ENCODE data around the gene RTP5. TPM values are rescaled to one million over a fixed set of nuclear protein-coding genes. Genes with fewer than 3 reads are reported as not detected.

Gene RTP5
- total RNA-seq, 1 experiment from 2014 or later = not detected

DNA sequence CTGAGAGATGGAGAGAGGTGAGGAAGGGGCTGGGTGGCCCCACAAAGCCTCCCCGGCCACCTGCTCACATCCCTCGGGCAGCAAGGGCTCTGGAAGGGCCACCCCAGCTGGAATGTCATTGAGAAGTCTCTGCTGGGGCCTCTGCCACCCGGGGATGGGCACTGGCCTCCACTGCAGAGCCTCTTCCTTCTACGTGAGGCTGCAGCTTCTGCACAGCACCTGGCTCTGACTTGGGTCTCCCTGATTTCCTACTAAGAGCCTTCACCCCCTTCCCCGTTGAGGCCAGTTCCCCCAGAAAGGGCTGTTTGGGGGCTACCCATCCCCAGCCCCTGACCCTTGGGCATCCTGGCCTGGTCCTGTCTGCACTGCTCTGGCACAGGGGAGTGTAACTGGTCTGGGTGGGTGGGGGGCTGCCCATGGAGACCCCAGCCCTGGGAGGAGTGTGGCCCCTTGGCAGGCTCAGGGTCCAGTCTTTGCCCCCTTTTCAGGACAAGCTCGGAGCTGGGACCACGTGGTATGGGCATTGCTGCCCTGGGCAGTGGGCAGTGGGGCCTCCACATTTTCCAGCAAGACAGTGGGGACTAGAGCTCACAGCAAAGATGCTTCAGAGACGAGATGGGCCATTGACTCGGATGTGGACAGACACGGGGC is 16.4 kb upstream of the RTP5 start:
- Histone ChIP-seq H2AFZ (ENCODE audit: low read depth, low read length, poor library complexity, severe bottlenecking) (no peak overlapping the region), H3K79me2 (ENCODE audit: insufficient read depth, low read length) (no peaks in the 10 kb centered on the region), H3K27ac (ENCODE audit: low read depth, low read length) (no peak overlapping the region), H3K27me3 (ENCODE audit: insufficient read depth, low read length) (no peaks in the 10 kb centered on the region), H3K4me2 (ENCODE audit: low read length) (no peak overlapping the region), H3K9ac (ENCODE audit: low read length) (no peak overlapping the region), H3K9me3 (ENCODE audit: control insufficient read depth in 1 of 2, insufficient read depth in 1 of 2, low read depth in 1 of 2, low read length in 2 of 2) (no peaks in the 10 kb centered on the region), H4K20me1 (ENCODE audit: insufficient read depth) (no peaks in the 10 kb centered on the region), H3K4me3 (replicated peaks in 1 of 2; ENCODE audit: low read depth in 1 of 2, low read length in 2 of 2) (no peak overlapping the region), H3K4me1 (ENCODE audit: control insufficient read depth in 1 of 2, insufficient read depth in 2 of 2, low read length in 2 of 2) (no peaks in the 10 kb centered on the region), H3K36me3 (ENCODE audit: control insufficient read depth in 1 of 2, insufficient read depth in 2 of 2, low read length in 2 of 2) (no peaks in the 10 kb centered on the region), H3K9me2 (ENCODE audit: insufficient read depth) (no peaks in the 10 kb centered on the region)
- intact Hi-C loops (cut with micrococcal nuclease) = no loop called here
- POLR2A ChIA-PET = no interaction called here
- DNase-seq (ENCODE audit: low read depth, low spot score) (no peak), ATAC-seq (no peak)
- RAD21 ChIA-PET (ENCODE audit: low non-redundant PET in 1 of 2, low total read pairs in 2 of 2, uncharacterized antibody in 2 of 2, unreplicated experiment in 2 of 2) = no interaction called here
- BruUV-seq (replicated peaks) = no TSS peak
- CTCF ChIA-PET = no interaction called here
- TF ChIP-seq MAX (IDR thresholded peaks at IDR 0.05) = no peak
- no peak for TF ChIP-seq EGR1 (IDR thresholded peaks at IDR 0.05; ENCODE audit: low read depth)
- TF ChIP-seq SIN3A (IDR thresholded peaks at IDR 0.05; ENCODE audit: low read depth) = no peak
- no peak for TF ChIP-seq YY1 (IDR thresholded peaks at IDR 0.05; ENCODE audit: extremely low read depth, insufficient replicate concordance, low read depth, low read length)

DNA sequence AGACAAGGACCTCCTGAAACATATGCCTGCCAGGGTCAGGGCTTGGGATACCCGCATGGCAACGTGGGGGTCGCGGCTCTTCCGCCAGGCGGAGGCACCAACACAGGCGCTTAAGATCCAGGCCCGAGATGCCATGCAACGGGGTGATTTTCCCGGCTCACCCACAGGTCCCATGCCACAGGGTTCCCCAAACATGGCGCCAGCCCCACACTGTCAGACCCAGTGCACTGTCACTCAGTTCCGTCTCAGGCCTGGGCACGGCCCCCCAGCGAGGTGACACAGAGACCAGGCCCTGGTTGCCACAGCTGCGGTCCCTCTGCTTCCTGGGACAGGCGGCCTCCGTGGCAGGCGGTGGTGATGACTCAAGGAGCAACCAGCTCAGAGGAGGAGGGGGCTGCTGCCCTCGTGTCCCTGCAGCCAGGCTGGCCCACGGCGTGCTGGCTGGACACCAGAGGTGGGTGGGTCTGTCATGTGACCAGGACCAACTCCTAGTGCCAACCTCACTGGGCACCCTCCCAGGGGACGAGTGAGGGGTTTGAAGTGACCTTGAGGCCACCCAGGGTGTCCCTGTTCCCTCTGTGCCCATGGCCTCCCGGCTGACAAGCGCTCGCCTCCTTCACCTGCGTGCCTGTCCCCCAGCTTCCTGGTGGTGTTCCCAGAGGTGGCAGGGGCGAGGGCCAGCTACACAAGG is 15.7 kb upstream of the RTP5 start:
- no peak overlapping the region for H3K4me3 ChIP-seq (replicated peaks in 1 of 2; ENCODE audit: low read depth in 1 of 2, low read length in 2 of 2)
- no peak for TF ChIP-seq EZH2 (IDR thresholded peaks at IDR 0.05)
- TF ChIP-seq CEBPB (IDR thresholded peaks at IDR 0.05; ENCODE audit: low read depth) = no peak
- no peak for TF ChIP-seq ELF1 (IDR thresholded peaks at IDR 0.05; ENCODE audit: borderline replicate concordance, low read depth)
- no peak for TF ChIP-seq YY1 (IDR thresholded peaks at IDR 0.05; ENCODE audit: extremely low read depth, insufficient replicate concordance, low read depth, low read length)
- no peak for TF ChIP-seq CBX3 (IDR thresholded peaks at IDR 0.05; ENCODE audit: low read depth)
- TF ChIP-seq, protein P1, sequence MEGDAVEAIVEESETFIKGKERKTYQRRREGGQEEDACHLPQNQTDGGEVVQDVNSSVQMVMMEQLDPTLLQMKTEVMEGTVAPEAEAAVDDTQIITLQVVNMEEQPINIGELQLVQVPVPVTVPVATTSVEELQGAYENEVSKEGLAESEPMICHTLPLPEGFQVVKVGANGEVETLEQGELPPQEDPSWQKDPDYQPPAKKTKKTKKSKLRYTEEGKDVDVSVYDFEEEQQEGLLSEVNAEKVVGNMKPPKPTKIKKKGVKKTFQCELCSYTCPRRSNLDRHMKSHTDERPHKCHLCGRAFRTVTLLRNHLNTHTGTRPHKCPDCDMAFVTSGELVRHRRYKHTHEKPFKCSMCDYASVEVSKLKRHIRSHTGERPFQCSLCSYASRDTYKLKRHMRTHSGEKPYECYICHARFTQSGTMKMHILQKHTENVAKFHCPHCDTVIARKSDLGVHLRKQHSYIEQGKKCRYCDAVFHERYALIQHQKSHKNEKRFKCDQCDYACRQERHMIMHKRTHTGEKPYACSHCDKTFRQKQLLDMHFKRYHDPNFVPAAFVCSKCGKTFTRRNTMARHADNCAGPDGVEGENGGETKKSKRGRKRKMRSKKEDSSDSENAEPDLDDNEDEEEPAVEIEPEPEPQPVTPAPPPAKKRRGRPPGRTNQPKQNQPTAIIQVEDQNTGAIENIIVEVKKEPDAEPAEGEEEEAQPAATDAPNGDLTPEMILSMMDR (IDR thresholded peaks at IDR 0.05 in 2 of 3, conservative IDR thresholded peaks at IDR 0.05 in 1 of 3; ENCODE audit: borderline replicate concordance in 1 of 3, insufficient read depth in 1 of 3, low read depth in 2 of 3, low read length in 2 of 3) = no peak
- TF ChIP-seq ATF3 (IDR thresholded peaks at IDR 0.05) = no peak
- TF ChIP-seq JUND (IDR thresholded peaks at IDR 0.05) = no peak
- H3K79me2 ChIP-seq (ENCODE audit: insufficient read depth, low read length) = no peaks in the 10 kb centered on the region
- ATAC-seq (no peak), DNase-seq (ENCODE audit: low read depth, low spot score) (no peak)
- no peaks in the 10 kb centered on the region for H3K9me2 ChIP-seq (ENCODE audit: insufficient read depth)
- H3K36me3 ChIP-seq (ENCODE audit: control insufficient read depth in 1 of 2, insufficient read depth in 2 of 2, low read length in 2 of 2) = no peaks in the 10 kb centered on the region
- ChIA-PET CTCF (no interaction called here), POLR2A (no interaction called here), RAD21 (ENCODE audit: low non-redundant PET in 1 of 2, low total read pairs in 2 of 2, uncharacterized antibody in 2 of 2, unreplicated experiment in 2 of 2) (no interaction called here)
- no TSS peak for BruUV-seq (replicated peaks)
- H3K9ac ChIP-seq (ENCODE audit: low read length) = no peak overlapping the region
- H3K27me3 ChIP-seq (ENCODE audit: insufficient read depth, low read length) = no peaks in the 10 kb centered on the region
- H3K4me2 ChIP-seq (ENCODE audit: low read length) = no peak overlapping the region
- intact Hi-C loops (cut with micrococcal nuclease) = no loop called here
- no peaks in the 10 kb centered on the region for H3K9me3 ChIP-seq (ENCODE audit: control insufficient read depth in 1 of 2, insufficient read depth in 1 of 2, low read depth in 1 of 2, low read length in 2 of 2)
- no peak overlapping the region for H2AFZ ChIP-seq (ENCODE audit: low read depth, low read length, poor library complexity, severe bottlenecking)
- H3K27ac ChIP-seq (ENCODE audit: low read depth, low read length) = no peak overlapping the region
- H3K4me1 ChIP-seq (ENCODE audit: control insufficient read depth in 1 of 2, insufficient read depth in 2 of 2, low read length in 2 of 2) = no peaks in the 10 kb centered on the region; a peak in 1 of 4 replicates
- no peaks in the 10 kb centered on the region for H4K20me1 ChIP-seq (ENCODE audit: insufficient read depth)

Data from HCT116 (cell line).